Activated CD8-positive, alpha-beta memory T cell treated with anti-CD3 and anti-CD28 coated beads, Interleukin-2, amount 50 U/mL, for 4 hours (primary cell): Measurements from ENCODE around the gene MCM5.
"Not testable (repeated sequence)": the region's sequence is repeated elsewhere in the genome, so short reads cannot be mapped to it uniquely, and the experiment has no call there.

Source experiments
- DNase-seq: peaks from one replicate; pipeline ENCODE4 v3.0.0-alpha.2; 2020

The MCM5 gene

GRCh38 chr22:35452810-35453743 lies 53.1 kb downstream of the MCM5 start:
- no peak for DNase-seq

DNA sequence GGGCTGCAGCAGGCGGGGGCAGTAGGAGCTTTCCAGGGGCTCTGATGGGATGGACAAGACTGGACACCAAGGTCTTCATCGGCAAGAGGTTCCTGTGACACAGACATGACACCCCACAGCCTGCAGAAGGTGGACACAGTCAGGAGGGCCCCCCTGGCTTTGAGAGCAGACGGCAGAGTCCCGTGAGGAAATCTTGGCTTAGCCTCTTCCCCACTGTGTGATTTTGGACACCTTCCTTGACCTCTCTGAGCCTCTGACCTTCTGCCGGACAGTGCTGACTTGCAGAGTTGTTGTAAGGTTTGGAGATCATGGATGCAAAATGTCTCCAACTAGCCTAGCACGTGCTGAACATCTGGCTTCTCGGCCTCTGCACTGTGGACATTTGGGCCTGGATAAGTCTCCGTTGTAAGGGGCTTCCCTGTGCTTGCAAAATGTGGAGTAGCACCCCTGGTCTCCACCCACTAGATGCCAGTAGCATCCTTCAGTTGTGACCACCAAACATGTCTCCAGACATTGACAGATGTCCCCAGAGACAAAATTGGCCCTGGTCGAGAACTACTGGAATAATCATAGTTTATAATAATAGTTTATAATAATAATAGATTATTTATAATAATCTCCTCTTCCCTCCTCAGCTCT lies 54.6 kb downstream of the MCM5 start:
- no peak for DNase-seq

- DNase-seq: no peak
These were observed 55.6 kb downstream of the MCM5 start for GRCh38 chr22:35455529-35455928.

GRCh38 chr22:35456757-35457156 lies 56.8 kb downstream of the MCM5 start:
- DNase-seq: no peak

DNA sequence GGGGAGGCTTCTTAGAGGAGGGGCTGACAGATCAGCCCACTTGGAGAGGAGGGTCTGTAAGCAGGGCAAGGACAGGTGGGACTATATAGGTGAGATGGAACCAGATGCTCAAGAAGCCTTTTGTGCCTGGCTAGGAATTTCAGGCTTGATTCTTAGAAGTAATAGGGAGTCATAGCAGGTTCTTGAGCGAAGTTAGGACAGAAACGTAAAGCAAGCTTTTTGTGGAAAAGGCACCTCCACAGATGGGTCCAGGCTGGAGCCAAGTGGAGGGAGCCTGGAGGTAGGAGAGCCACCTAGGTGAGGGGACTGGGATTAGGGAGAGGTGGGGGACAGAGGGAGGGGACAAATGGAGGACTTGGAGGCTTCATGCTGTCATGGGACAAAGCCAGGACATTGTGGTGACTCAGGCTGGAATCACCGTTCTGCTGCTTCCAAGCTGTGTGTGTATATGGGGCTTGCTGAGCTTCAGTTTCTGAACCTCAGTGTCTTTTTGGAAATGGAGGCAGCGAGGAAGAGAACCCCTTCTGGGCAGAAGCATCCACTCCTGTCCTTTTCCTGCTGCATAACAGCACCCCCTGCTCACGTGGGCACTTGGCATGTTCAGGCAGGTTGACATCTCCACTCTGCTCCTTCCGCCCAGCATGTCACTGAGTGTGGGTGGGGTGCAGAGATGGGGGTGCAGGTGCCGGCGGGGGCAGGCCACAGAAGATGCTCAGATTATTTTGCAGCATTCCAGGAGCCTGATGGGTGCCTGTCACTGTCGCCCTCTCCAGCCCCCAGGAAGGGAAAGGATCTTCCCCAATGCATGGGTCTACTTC lies 58.0 kb downstream of the MCM5 start:
- DNase-seq: no peak

DNA sequence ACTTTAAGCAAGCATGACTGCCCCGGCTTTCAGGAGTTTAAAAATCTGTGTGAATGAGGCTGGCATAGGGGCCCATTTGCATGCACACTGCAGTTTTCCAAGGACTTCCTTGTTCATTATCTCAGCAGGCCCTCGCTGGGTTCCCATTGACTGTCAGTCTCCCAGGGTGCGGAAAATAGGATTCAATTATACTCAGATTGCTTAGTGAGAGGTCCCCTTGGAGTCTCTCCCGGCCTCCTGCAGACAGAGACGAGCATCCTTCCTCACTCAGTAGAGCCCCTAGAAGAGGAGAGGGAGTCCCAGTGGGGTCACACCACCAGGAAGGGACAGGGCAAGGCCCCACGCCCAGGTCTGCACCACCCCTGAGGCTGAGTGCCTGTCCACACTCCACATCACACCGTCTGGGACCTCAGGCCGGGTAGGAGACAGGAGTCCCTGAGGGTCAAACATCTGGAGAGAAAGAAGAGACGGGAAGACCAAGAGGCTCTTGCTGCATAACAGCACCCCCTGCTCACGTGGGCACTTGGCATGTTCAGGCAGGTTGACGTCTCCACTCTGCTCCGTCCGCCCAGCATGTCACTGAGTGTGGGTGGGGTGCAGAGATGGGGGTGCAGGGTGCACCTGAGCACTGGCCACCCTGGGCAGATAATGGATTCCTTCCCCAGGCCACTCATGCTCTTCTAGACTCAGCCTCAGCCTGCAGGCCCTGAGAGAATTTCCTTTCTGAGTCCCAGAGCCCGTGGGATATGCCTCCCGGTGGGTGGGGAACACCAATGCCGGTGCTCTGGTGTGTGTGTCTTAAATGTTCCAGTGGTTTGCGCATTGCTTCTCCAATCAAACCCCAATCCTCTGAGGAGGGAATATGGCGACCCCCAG lies 58.8 kb downstream of the MCM5 start:
- no peak for DNase-seq

DNA sequence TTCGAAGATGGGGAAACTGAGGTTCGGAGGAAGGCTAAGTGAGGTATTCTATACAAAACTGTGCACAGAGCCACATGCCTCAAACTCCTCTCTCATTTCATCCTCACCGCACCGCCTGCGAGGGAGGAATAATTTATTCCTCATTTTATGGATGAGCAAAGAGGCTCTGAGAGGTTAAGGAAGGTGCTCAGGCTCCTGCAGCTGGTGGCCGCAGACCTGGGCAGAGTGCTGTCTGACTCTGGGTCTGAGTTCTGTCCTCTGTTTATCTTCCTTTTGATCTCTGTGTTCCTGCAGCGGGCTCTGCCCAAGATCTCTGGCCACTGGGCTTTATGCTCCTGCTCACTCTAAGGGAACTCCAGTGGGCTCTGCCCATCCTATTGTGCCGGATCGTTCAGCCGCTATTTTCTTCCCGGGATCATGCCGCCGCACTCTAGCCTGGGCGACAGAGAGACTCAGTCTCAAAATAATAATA lies 59.5 kb downstream of the MCM5 start:
- DNase-seq: no peak

- DNase-seq: not testable (repeated sequence)
These were observed 60.0 kb downstream of the MCM5 start for GRCh38 chr22:35459976-35460375.

- DNase-seq: no peak
These were observed 60.7 kb downstream of the MCM5 start for GRCh38 chr22:35460688-35461087.

DNA sequence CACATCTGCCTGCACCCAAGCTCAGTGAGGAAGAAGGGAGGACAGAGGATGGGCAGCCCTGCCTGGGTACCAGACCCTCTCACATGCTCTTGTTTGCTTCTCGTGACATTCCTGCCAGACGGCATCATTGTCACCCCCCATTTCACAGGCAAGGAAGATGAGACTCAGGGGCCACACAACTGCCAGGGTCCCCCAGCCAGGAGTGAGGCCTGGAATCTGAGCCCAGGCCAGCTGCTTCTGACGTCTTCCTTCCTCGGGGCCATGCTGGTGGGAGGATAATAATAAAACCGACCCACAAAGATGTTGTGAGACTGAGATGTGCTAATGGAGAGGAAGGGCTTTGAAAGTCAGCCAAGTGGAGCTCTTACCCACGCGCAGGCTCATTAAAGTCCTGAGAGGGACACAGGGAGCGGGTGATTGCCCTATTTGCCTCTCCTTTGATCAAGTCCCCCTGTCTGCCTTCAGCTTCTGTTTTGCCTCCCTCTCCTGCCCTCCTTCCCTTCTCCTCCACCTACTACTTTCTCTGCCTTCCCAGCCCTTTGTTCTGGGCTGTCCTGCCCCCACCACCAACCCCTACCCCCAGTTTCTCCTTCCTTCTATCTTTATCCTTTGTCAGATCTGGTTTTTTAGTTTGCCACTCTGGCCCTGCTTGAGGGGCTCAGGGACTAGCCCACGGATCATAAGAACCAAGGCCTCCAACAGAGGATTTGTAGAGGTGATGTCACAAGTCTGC lies 62.7 kb downstream of the MCM5 start:
- no peak for DNase-seq

- no peak for DNase-seq
These were observed 63.4 kb downstream of the MCM5 start for GRCh38 chr22:35463231-35463933.

DNA sequence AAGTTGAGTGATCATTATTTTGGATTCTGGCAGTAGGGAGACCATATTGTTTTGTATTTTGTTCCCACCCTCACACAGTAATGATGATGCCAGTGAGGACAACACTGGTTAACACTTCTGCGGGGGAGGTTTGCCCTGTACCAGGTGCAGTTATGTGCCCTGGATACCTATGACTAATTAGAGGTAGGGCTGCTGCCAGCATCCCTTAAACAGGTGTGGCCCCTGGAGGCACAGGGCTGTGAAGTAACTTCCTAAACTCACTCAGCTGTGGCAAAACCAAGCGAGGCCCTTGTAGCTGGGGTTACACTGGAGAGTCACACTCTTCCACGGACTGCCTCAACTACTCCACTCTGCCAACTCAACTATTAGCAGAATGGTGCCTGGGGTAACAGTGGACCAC lies 64.5 kb downstream of the MCM5 start:
- DNase-seq: no peak

DNA sequence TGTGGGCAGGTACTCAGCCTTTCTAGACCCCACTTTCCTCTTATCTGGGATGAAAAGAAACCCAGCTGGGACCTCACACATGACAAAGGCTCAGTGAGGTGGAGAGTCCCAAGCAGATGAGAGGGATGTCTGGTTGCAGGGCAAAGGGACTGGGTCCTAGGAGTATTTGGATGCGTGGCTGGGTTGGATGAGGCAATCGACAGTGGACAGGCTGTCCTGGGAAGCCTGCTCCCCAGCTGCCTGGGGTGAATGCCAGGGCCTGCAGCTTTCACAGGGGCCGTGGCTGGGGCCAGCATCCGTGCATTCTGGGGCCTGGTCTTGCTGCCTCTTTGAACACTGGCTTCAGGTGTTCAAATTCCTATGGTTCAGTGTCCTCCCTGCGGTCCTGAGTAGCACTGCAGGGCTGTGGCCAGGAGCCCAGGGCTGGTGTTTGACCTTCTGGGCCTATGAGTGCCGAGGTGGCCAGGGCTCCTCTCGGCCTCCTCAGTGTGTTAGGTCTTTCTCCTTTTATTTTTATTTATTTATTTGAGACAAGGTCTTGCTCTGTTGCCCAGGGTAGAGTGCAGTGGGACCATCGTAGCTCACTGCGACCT lies 65.3 kb downstream of the MCM5 start:
- DNase-seq: no peak

GRCh38 chr22:35467681-35468434 lies 67.9 kb downstream of the MCM5 start:
- DNase-seq: no peak

GRCh38 chr22:35470903-35471321 lies 71.0 kb downstream of the MCM5 start:
- no peak for DNase-seq

GRCh38 chr22:35471566-35471965 lies 71.6 kb downstream of the MCM5 start:
- not testable (repeated sequence) for DNase-seq

DNA sequence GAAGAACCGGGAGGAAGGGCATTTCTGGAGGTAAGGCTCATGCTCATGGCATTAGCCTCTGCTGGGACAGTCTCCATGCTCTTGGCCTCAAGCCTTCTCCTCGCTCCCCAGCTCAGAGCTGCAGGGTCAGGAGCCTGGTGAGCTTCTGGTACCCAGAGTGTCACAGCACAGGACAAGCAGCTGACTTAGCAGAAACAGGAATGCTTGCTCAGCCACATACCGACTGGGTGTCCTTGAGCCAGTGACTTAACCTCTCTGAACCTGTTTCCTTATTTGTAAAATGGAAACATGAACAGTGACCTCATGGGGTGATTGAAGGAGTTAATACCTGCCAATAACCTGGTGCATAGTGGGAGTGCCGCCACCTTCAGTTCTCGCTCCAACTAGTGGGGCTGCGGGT lies 72.5 kb downstream of the MCM5 start:
- DNase-seq: no peak

DNA sequence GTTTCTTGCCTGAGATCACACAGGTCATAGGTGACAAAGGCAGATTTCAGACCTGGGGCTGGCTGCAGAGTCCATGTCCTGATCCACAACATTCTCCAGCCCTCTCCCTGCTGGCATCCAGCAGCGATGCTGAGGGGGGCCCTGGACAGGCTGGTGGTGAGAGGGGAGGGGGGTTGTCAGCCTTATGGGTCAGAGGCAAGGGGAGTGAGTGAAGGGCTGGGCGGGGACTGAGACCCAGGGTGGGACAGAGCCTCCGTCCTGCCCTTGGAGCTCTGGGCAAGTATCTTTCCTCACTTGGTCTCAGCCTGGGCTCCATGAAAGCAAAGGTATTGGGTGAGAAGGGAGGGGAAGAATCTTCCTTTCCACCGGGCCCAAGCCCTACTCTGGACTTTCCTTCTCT lies 74.0 kb downstream of the MCM5 start:
- DNase-seq: no peak
